ENCODE results near the gene MAP1S. TPM values are rescaled to one million over a fixed set of nuclear protein-coding genes. Genes with fewer than 3 reads are reported as not detected.

The MAP1S gene
- total and polyA plus RNA-seq, 2 of the 13 experiments (the other 11 are each of a cell fraction or from before 2014, with no cell fraction given) = 3.8 to 7.3 TPM

DNA sequence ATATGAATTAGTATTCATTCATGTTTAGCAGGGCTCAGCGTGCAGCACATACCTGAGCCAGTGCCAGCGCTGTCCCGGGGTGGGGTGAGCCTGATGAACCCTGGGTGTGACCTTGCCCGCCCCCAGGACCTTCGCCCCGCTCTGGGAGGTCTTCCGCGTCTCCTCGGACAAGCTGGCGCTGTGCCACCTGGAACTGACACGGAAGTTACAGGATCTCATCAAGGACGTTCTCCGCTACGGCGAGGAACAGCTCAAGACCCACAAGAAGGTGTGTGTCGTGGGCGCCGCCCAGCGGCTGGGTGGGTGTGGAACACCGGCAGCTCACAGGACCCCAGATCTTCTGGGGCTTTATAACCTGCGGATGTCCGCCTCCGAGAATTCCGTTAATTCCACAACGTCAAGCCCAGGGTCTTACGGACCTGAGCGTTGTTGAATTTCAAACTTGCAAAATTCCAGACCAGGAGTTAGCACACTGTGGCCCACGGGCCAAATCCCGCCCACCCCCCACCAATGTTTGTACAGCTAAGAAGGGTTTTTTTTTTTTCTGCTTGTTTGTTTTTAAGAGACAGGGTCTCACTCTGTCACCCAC is 47.4 kb downstream of the MAP1S start (continued):
- TF ChIP-seq ZNF720 (CRISPR knock-in tag; IDR thresholded peaks at IDR 0.05) (no peak), ZNF562 (CRISPR knock-in tag; IDR thresholded peaks at IDR 0.05; ENCODE audit: borderline replicate concordance) (no peak), NFYB (CRISPR knock-in tag; IDR thresholded peaks at IDR 0.05) (no peak), KDM5B (CRISPR knock-in tag; IDR thresholded peaks at IDR 0.05; ENCODE audit: borderline replicate concordance) (peak; percentile 68; the same call in 1 of the 2 replicates), CENPX (CRISPR knock-in tag; IDR thresholded peaks at IDR 0.05) (no peak), ZNF34 (CRISPR knock-in tag; IDR thresholded peaks at IDR 0.05; ENCODE audit: borderline replicate concordance) (no peak), DNMT1 (CRISPR knock-in tag; IDR thresholded peaks at IDR 0.05) (0 out of 2 replicates have a peak, but pooled peaks have one; percentile 45), BHLHE40 (IDR thresholded peaks at IDR 0.05; ENCODE audit: low read length) (no peak), NFE2L2 (IDR thresholded peaks at IDR 0.05; ENCODE audit: low read length) (no peak), ZNF225 (CRISPR knock-in tag; IDR thresholded peaks at IDR 0.05) (no peak), EEA1 (CRISPR knock-in tag; IDR thresholded peaks at IDR 0.05; ENCODE audit: borderline replicate concordance) (peak; percentile 70; the same call in 1 of the 2 replicates), SMAD9 (CRISPR knock-in tag; IDR thresholded peaks at IDR 0.05) (no peak), PHF21A (CRISPR knock-in tag; IDR thresholded peaks at IDR 0.05) (peak; percentile 86), ZNF33B (CRISPR knock-in tag; IDR thresholded peaks at IDR 0.05) (no peak), NFKBIZ (CRISPR knock-in tag; IDR thresholded peaks at IDR 0.05) (no peak), ZNF850 (CRISPR knock-in tag; conservative IDR thresholded peaks at IDR 0.05) (no peak), PAX8 (CRISPR knock-in tag; IDR thresholded peaks at IDR 0.05; ENCODE audit: borderline replicate concordance) (no peak), ONECUT2 (CRISPR knock-in tag; IDR thresholded peaks at IDR 0.05) (no peak), ZNF264 (CRISPR knock-in tag; IDR thresholded peaks at IDR 0.05) (no peak), ZEB1 (IDR thresholded peaks at IDR 0.05; ENCODE audit: insufficient replicate concordance, low read depth) (no peak), ZNF354B (CRISPR knock-in tag; IDR thresholded peaks at IDR 0.05) (no peak), ZNF558 (CRISPR knock-in tag; IDR thresholded peaks at IDR 0.05; ENCODE audit: borderline replicate concordance) (no peak)
- TF ChIP-seq, protein P1, sequence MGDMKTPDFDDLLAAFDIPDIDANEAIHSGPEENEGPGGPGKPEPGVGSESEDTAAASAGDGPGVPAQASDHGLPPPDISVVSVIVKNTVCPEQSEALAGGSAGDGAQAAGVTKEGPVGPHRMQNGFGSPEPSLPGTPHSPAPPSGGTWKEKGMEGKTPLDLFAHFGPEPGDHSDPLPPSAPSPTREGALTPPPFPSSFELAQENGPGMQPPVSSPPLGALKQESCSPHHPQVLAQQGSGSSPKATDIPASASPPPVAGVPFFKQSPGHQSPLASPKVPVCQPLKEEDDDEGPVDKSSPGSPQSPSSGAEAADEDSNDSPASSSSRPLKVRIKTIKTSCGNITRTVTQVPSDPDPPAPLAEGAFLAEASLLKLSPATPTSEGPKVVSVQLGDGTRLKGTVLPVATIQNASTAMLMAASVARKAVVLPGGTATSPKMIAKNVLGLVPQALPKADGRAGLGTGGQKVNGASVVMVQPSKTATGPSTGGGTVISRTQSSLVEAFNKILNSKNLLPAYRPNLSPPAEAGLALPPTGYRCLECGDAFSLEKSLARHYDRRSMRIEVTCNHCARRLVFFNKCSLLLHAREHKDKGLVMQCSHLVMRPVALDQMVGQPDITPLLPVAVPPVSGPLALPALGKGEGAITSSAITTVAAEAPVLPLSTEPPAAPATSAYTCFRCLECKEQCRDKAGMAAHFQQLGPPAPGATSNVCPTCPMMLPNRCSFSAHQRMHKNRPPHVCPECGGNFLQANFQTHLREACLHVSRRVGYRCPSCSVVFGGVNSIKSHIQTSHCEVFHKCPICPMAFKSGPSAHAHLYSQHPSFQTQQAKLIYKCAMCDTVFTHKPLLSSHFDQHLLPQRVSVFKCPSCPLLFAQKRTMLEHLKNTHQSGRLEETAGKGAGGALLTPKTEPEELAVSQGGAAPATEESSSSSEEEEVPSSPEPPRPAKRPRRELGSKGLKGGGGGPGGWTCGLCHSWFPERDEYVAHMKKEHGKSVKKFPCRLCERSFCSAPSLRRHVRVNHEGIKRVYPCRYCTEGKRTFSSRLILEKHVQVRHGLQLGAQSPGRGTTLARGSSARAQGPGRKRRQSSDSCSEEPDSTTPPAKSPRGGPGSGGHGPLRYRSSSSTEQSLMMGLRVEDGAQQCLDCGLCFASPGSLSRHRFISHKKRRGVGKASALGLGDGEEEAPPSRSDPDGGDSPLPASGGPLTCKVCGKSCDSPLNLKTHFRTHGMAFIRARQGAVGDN (CRISPR knock-in tag; IDR thresholded peaks at IDR 0.05) = peak; percentile 86
- TF ChIP-seq, protein P2, sequence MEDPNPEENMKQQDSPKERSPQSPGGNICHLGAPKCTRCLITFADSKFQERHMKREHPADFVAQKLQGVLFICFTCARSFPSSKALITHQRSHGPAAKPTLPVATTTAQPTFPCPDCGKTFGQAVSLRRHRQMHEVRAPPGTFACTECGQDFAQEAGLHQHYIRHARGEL (CRISPR knock-in tag; IDR thresholded peaks at IDR 0.05) = no peak
- TF ChIP-seq, protein P3, sequence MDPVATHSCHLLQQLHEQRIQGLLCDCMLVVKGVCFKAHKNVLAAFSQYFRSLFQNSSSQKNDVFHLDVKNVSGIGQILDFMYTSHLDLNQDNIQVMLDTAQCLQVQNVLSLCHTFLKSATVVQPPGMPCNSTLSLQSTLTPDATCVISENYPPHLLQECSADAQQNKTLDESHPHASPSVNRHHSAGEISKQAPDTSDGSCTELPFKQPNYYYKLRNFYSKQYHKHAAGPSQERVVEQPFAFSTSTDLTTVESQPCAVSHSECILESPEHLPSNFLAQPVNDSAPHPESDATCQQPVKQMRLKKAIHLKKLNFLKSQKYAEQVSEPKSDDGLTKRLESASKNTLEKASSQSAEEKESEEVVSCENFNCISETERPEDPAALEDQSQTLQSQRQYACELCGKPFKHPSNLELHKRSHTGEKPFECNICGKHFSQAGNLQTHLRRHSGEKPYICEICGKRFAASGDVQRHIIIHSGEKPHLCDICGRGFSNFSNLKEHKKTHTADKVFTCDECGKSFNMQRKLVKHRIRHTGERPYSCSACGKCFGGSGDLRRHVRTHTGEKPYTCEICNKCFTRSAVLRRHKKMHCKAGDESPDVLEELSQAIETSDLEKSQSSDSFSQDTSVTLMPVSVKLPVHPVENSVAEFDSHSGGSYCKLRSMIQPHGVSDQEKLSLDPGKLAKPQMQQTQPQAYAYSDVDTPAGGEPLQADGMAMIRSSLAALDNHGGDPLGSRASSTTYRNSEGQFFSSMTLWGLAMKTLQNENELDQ (CRISPR knock-in tag; IDR thresholded peaks at IDR 0.05; ENCODE audit: borderline replicate concordance) = no peak
